ENCODE results near the gene IGFL2. TPM values are rescaled to one million over a fixed set of nuclear protein-coding genes. Genes with fewer than 3 reads are reported as not detected.
A peak's percentile ranks its signal among the peaks of the same experiment; 100 is the strongest.

The IGFL2 gene
- total and polyA plus RNA-seq, 9 of the 15 experiments (the other 6 are each of a cell fraction or from before 2014, with no cell fraction given): 0.42 to 1.7 (median 0.75) TPM; not detected in 2

DNA sequence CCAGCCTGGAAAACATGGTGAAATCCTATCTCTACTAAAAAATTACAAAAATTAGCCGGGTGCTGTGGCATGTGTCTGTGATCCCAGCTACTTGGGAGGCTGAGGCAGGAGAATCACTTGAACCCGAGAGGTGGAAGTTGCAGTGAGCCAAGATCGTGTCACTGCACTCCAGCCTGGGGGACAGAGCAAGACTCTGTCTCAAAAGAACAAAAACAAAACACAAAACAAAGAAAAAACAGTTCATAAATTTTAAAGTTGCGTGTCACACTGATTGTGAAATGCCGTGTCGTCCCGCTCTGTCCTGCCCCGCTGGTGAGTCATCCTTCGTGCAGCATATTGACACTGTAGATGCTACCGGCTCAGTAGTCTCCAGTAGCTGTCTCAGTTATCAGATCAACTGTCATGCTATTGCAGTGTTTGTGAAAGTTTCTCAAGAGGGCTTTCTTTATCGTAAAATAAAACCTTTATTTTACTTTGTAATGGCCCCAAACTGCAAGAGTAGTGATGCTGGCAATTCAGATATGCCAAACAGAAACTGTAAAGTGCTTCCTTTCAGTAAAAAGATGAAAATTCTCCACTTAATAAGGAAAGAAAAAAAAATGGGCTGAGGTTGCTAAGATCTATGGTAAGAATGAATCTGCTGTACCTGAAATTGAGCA lies 45.1 kb downstream of the IGFL2 start (continued):
- TF ChIP-seq, protein P1, sequence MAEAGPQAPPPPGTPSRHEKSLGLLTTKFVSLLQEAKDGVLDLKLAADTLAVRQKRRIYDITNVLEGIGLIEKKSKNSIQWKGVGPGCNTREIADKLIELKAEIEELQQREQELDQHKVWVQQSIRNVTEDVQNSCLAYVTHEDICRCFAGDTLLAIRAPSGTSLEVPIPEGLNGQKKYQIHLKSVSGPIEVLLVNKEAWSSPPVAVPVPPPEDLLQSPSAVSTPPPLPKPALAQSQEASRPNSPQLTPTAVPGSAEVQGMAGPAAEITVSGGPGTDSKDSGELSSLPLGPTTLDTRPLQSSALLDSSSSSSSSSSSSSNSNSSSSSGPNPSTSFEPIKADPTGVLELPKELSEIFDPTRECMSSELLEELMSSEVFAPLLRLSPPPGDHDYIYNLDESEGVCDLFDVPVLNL (CRISPR knock-in tag; IDR thresholded peaks at IDR 0.05; ENCODE audit: low read depth): no peak
- no peak for TF ChIP-seq SAP30 (IDR thresholded peaks at IDR 0.05; ENCODE audit: borderline replicate concordance, insufficient read depth, low read depth, low read length, poor library complexity, severe bottlenecking)
- no peak for TF ChIP-seq ZNF282 (CRISPR knock-in tag; IDR thresholded peaks at IDR 0.05)
- TF ChIP-seq, protein P2, sequence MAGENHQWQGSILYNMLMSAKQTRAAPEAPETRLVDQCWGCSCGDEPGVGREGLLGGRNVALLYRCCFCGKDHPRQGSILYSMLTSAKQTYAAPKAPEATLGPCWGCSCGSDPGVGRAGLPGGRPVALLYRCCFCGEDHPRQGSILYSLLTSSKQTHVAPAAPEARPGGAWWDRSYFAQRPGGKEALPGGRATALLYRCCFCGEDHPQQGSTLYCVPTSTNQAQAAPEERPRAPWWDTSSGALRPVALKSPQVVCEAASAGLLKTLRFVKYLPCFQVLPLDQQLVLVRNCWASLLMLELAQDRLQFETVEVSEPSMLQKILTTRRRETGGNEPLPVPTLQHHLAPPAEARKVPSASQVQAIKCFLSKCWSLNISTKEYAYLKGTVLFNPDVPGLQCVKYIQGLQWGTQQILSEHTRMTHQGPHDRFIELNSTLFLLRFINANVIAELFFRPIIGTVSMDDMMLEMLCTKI (IDR thresholded peaks at IDR 0.05; ENCODE audit: partially characterized antibody): no peak
- peak; percentile 74 for TF ChIP-seq NBN (IDR thresholded peaks at IDR 0.05; ENCODE audit: low read depth)
- TF ChIP-seq GATAD2A (IDR thresholded peaks at IDR 0.05): no peak
- peak; percentile 87 for TF ChIP-seq JUNB (CRISPR knock-in tag; conservative IDR thresholded peaks at IDR 0.05)
- TF ChIP-seq ZNF766 (CRISPR knock-in tag; conservative IDR thresholded peaks at IDR 0.05): peak; percentile 62; the same call in 1 of the 2 replicates
- TF ChIP-seq SAFB2 (IDR thresholded peaks at IDR 0.05; ENCODE audit: borderline replicate concordance, low read depth, low read length, severe bottlenecking): no peak
- TF ChIP-seq ZNF583 (CRISPR knock-in tag; IDR thresholded peaks at IDR 0.05): no peak
- TF ChIP-seq, protein P3, sequence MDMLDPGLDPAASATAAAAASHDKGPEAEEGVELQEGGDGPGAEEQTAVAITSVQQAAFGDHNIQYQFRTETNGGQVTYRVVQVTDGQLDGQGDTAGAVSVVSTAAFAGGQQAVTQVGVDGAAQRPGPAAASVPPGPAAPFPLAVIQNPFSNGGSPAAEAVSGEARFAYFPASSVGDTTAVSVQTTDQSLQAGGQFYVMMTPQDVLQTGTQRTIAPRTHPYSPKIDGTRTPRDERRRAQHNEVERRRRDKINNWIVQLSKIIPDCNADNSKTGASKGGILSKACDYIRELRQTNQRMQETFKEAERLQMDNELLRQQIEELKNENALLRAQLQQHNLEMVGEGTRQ (CRISPR knock-in tag; IDR thresholded peaks at IDR 0.05): no peak
- peak; percentile 78; the same call in 1 of the 2 replicates for TF ChIP-seq HEY1 (CRISPR knock-in tag; IDR thresholded peaks at IDR 0.05; ENCODE audit: borderline replicate concordance)
- no peak for TF ChIP-seq POLR2A (conservative IDR thresholded peaks at IDR 0.05)
- peak; percentile 97 for TF ChIP-seq SOX6 (IDR thresholded peaks at IDR 0.05)
- TF ChIP-seq ZBTB17 (CRISPR knock-in tag; IDR thresholded peaks at IDR 0.05): no peak
- TF ChIP-seq ATF1 (CRISPR knock-in tag; IDR thresholded peaks at IDR 0.05): no peak
- TF ChIP-seq ATF1 (tag; IDR thresholded peaks at IDR 0.05): peak; percentile 87
- TF ChIP-seq HMG20B (CRISPR knock-in tag; IDR thresholded peaks at IDR 0.05): no peak
- no peak for TF ChIP-seq MBD2 (IDR thresholded peaks at IDR 0.05; ENCODE audit: borderline replicate concordance, low read depth)
- TF ChIP-seq GTF2A2 (tag; IDR thresholded peaks at IDR 0.05): no peak
- TF ChIP-seq DIDO1 (tag; IDR thresholded peaks at IDR 0.05; ENCODE audit: low read depth): no peak
- TF ChIP-seq NFE2 (IDR thresholded peaks at IDR 0.05; ENCODE audit: low read depth): peak; percentile 84

All from K562 (cell line).